Measurements from ENCODE around the gene GNAT1.

- TF ChIP-seq CTCF (IDR thresholded peaks at IDR 0.05) (no peak), POLR2A (IDR thresholded peaks at IDR 0.05) (no peak), POLR2AphosphoS5 (IDR thresholded peaks at IDR 0.05) (no peak)
Measured at GRCh38 chr3:50174947-50175524, 16.4 kb upstream of the GNAT1 start.
